ENCODE results near the gene DNAJC16. TPM values are rescaled to one million over a fixed set of nuclear protein-coding genes. Genes with fewer than 3 reads are reported as not detected.

DNAJC16 gene
- total and polyA plus RNA-seq, 2 of the 13 experiments (the other 11 are each of a cell fraction or from before 2014, with no cell fraction given): 11.4 to 15.4 TPM

DNA sequence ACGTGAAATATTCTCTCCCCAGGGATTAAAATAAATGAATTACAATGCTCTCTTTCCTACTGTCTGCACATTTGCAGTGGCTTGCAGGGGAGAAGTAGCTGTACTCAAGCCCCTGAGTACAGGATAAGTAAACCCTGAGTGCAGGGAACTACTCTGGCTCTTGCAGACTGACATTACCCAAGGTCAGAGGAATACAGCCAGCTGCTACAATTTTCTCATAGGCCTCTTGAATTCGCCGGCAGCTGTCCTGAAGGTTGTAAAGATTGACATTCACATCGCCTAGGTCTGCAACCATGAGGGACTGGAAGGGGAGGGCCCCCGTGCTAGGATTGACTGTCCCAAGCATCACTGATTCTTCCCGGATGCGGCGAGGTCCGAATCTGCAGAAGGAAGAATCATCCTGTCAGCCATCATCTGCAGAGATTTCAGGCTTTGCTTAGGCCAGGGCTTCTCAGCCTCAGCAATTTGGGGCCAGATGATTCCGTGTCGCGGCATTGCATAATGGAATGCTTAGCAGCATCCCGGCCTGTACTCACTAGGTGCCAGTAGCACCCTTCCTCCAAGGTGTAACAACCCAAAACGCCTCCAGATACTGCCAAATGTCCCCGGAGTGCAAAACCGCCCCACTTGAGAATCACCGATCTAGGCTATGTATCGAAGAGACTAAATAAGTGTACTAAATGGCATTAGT, 56.5 kb downstream of the DNAJC16 start (continued):
- TF ChIP-seq, protein P1, sequence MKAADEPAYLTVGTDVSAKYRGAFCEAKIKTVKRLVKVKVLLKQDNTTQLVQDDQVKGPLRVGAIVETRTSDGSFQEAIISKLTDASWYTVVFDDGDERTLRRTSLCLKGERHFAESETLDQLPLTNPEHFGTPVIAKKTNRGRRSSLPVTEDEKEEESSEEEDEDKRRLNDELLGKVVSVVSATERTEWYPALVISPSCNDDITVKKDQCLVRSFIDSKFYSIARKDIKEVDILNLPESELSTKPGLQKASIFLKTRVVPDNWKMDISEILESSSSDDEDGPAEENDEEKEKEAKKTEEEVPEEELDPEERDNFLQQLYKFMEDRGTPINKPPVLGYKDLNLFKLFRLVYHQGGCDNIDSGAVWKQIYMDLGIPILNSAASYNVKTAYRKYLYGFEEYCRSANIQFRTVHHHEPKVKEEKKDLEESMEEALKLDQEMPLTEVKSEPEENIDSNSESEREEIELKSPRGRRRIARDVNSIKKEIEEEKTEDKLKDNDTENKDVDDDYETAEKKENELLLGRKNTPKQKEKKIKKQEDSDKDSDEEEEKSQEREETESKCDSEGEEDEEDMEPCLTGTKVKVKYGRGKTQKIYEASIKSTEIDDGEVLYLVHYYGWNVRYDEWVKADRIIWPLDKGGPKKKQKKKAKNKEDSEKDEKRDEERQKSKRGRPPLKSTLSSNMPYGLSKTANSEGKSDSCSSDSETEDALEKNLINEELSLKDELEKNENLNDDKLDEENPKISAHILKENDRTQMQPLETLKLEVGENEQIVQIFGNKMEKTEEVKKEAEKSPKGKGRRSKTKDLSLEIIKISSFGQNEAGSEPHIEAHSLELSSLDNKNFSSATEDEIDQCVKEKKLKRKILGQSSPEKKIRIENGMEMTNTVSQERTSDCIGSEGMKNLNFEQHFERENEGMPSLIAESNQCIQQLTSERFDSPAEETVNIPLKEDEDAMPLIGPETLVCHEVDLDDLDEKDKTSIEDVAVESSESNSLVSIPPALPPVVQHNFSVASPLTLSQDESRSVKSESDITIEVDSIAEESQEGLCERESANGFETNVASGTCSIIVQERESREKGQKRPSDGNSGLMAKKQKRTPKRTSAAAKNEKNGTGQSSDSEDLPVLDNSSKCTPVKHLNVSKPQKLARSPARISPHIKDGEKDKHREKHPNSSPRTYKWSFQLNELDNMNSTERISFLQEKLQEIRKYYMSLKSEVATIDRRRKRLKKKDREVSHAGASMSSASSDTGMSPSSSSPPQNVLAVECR (CRISPR knock-in tag; IDR thresholded peaks at IDR 0.05; ENCODE audit: borderline replicate concordance): no peak
- TF ChIP-seq CEBPB (IDR thresholded peaks at IDR 0.05; ENCODE audit: borderline replicate concordance, low read depth, low read length): peak; percentile 48; the same call in 1 of the 2 replicates
- TF ChIP-seq, protein P2, sequence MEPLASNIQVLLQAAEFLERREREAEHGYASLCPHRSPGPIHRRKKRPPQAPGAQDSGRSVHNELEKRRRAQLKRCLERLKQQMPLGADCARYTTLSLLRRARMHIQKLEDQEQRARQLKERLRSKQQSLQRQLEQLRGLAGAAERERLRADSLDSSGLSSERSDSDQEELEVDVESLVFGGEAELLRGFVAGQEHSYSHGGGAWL (CRISPR knock-in tag; IDR thresholded peaks at IDR 0.05): no peak
- TF ChIP-seq GTF2F1 (IDR thresholded peaks at IDR 0.05; ENCODE audit: low read length): no peak
- TF ChIP-seq, protein P3, sequence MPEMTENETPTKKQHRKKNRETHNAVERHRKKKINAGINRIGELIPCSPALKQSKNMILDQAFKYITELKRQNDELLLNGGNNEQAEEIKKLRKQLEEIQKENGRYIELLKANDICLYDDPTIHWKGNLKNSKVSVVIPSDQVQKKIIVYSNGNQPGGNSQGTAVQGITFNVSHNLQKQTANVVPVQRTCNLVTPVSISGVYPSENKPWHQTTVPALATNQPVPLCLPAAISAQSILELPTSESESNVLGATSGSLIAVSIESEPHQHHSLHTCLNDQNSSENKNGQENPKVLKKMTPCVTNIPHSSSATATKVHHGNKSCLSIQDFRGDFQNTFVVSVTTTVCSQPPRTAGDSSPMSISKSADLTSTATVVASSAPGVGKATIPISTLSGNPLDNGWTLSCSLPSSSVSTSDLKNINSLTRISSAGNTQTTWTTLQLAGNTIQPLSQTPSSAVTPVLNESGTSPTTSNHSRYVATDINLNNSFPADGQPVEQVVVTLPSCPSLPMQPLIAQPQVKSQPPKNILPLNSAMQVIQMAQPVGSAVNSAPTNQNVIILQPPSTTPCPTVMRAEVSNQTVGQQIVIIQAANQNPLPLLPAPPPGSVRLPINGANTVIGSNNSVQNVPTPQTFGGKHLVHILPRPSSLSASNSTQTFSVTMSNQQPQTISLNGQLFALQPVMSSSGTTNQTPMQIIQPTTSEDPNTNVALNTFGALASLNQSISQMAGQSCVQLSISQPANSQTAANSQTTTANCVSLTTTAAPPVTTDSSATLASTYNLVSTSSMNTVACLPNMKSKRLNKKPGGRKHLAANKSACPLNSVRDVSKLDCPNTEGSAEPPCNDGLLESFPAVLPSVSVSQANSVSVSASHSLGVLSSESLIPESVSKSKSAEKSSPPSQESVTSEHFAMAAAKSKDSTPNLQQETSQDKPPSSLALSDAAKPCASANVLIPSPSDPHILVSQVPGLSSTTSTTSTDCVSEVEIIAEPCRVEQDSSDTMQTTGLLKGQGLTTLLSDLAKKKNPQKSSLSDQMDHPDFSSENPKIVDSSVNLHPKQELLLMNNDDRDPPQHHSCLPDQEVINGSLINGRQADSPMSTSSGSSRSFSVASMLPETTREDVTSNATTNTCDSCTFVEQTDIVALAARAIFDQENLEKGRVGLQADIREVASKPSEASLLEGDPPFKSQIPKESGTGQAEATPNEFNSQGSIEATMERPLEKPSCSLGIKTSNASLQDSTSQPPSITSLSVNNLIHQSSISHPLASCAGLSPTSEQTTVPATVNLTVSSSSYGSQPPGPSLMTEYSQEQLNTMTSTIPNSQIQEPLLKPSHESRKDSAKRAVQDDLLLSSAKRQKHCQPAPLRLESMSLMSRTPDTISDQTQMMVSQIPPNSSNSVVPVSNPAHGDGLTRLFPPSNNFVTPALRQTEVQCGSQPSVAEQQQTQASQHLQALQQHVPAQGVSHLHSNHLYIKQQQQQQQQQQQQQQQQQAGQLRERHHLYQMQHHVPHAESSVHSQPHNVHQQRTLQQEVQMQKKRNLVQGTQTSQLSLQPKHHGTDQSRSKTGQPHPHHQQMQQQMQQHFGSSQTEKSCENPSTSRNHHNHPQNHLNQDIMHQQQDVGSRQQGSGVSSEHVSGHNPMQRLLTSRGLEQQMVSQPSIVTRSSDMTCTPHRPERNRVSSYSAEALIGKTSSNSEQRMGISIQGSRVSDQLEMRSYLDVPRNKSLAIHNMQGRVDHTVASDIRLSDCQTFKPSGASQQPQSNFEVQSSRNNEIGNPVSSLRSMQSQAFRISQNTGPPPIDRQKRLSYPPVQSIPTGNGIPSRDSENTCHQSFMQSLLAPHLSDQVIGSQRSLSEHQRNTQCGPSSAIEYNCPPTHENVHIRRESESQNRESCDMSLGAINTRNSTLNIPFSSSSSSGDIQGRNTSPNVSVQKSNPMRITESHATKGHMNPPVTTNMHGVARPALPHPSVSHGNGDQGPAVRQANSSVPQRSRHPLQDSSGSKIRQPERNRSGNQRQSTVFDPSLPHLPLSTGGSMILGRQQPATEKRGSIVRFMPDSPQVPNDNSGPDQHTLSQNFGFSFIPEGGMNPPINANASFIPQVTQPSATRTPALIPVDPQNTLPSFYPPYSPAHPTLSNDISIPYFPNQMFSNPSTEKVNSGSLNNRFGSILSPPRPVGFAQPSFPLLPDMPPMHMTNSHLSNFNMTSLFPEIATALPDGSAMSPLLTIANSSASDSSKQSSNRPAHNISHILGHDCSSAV (CRISPR knock-in tag; IDR thresholded peaks at IDR 0.05; ENCODE audit: borderline replicate concordance): no peak
- TF ChIP-seq PRPF4 (IDR thresholded peaks at IDR 0.05; ENCODE audit: low read depth, low read length, poor library complexity, severe bottlenecking): peak; percentile 42
- no peak for TF ChIP-seq ZBTB3 (CRISPR knock-in tag; IDR thresholded peaks at IDR 0.05; ENCODE audit: borderline replicate concordance, low read depth)
- TF ChIP-seq RELA (CRISPR knock-in tag; IDR thresholded peaks at IDR 0.05): no peak
- peak; percentile 92 for TF ChIP-seq ZBTB38 (CRISPR knock-in tag; IDR thresholded peaks at IDR 0.05)
- TF ChIP-seq GABPA (IDR thresholded peaks at IDR 0.05; ENCODE audit: low read depth, low read length): no peak
- TF ChIP-seq GABPA (CRISPR knock-in tag; IDR thresholded peaks at IDR 0.05; ENCODE audit: low read depth): no peak
- TF ChIP-seq CEBPG (CRISPR knock-in tag; IDR thresholded peaks at IDR 0.05): peak; percentile 53
- no peak for TF ChIP-seq ZBTB8A (CRISPR knock-in tag; IDR thresholded peaks at IDR 0.05; ENCODE audit: borderline replicate concordance, low read depth)
- TF ChIP-seq ZNF670 (CRISPR knock-in tag; IDR thresholded peaks at IDR 0.05; ENCODE audit: borderline replicate concordance): no peak
- TF ChIP-seq CBX5 (CRISPR knock-in tag; IDR thresholded peaks at IDR 0.05; ENCODE audit: borderline replicate concordance): 0 out of 2 replicates have a peak, but pooled peaks have one; percentile 12

Measured in HepG2 (cell line).